CD4-positive, alpha-beta T cell treated with Interleukin-10 for 1 hour (primary cell): ENCODE data around the gene SLN.

Source experiments
- DNase-seq: peaks from one replicate; pipeline ENCODE4 v3.0.0-alpha.2; 2020

The SLN gene

GRCh38 chr11:107682171-107682570 is 29.7 kb downstream of the SLN start:
- DNase-seq, result no peak

- no peak for DNase-seq
These were observed 32.4 kb downstream of the SLN start for GRCh38 chr11:107679255-107680024.

GRCh38 chr11:107678632-107678971 is 33.3 kb downstream of the SLN start:
- no peak for DNase-seq

- DNase-seq, result no peak
These were observed 33.8 kb downstream of the SLN start for GRCh38 chr11:107677924-107678631.

- DNase-seq, result no peak
These were observed 35.4 kb downstream of the SLN start for GRCh38 chr11:107676336-107677057.

- no peak for DNase-seq
These were observed 36.0 kb downstream of the SLN start for GRCh38 chr11:107675902-107676301.

GRCh38 chr11:107669893-107670601 is 41.8 kb downstream of the SLN start:
- no peak for DNase-seq

- no peak for DNase-seq
These were observed 42.6 kb downstream of the SLN start for GRCh38 chr11:107669191-107669740.

GRCh38 chr11:107666911-107667613 is 44.8 kb downstream of the SLN start:
- no peak for DNase-seq

- no peak for DNase-seq
These were observed 46.8 kb downstream of the SLN start for GRCh38 chr11:107665018-107665417.

GRCh38 chr11:107661656-107662055 is 50.2 kb downstream of the SLN start:
- no peak for DNase-seq

GRCh38 chr11:107660066-107660465 is 51.8 kb downstream of the SLN start:
- DNase-seq, result no peak

- no peak for DNase-seq
These were observed 52.5 kb downstream of the SLN start for GRCh38 chr11:107659310-107659709.
